GM12892 (cell line): ENCODE data around the gene MARK1.

ENCODE experiments used
- POLR2A ChIP-seq: IDR thresholded peaks from 2 replicates; pipeline ENCODE4 v1.6.1; 2011; ENCODE audit warnings: low read depth, low read length, control low read depth
- POLR2AphosphoS5 ChIP-seq: IDR thresholded peaks from 2 replicates; pipeline ENCODE4 v1.6.1; 2011; ENCODE audit warnings: low read depth, low read length, control low read depth

DNA sequence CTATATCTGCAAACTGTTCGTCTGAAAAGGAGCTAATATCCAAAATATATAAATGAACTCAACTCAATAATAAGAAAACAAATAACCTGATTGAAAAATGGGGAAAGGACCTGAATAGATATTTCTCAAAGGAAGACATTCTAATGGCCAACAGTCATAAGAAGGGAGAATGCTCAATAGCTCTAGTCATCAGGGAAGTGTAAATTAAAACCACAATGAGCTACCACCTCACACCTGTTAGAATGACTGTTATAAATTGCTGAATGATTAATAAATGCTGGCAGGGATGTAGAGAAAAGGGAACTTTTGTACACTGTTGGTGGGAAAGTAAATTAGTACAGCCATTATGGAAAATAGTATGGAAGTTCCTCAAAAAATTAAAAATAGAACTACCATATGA is 141.1 kb downstream of the MARK1 start:
- TF ChIP-seq POLR2A (no peak), POLR2AphosphoS5 (no peak)
